ENCODE measurements around the gene PAK4.

Gene PAK4

DNA sequence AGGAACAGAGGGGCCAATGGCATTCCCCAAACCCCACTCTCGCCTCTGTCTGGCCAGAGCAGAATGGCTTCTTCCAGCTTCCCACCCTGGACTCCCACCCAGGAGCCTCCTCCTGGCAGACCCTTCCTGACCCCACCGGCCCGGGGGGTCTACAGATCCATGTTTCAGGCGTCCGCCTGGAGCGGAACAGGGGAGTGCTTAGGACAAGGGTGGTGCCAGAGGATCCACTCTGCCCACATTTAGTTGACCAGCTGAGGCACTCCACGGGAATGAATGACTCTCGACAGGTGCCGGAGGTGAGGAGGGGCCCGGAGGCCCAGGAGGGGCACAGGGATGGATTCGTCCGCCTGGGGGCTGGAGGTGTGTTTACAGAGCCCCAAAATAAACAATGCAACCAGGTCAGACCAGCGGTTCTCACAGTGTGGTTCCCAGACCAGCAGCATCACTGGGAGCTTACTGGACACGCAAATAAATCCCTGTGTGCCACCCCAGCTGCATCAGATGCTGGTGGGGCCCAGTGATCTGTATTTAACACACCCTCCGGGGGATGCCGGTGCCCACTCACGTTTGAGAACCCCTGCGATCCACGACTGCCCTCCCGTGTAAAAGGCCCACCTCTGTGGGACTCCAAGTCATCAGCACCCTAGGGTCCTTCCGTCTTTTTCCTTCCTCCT lies 56.1 kb downstream of the PAK4 start:
- TF ChIP-seq MAX (IDR thresholded peaks at IDR 0.05; ENCODE audit: low read depth, low read length) (no peak), POLR2A (IDR thresholded peaks at IDR 0.05; ENCODE audit: extremely low read depth, insufficient read length) (no peak), MYC (IDR thresholded peaks at IDR 0.05; ENCODE audit: low read depth, low read length) (no peak)
- TF ChIP-seq, protein P1, sequence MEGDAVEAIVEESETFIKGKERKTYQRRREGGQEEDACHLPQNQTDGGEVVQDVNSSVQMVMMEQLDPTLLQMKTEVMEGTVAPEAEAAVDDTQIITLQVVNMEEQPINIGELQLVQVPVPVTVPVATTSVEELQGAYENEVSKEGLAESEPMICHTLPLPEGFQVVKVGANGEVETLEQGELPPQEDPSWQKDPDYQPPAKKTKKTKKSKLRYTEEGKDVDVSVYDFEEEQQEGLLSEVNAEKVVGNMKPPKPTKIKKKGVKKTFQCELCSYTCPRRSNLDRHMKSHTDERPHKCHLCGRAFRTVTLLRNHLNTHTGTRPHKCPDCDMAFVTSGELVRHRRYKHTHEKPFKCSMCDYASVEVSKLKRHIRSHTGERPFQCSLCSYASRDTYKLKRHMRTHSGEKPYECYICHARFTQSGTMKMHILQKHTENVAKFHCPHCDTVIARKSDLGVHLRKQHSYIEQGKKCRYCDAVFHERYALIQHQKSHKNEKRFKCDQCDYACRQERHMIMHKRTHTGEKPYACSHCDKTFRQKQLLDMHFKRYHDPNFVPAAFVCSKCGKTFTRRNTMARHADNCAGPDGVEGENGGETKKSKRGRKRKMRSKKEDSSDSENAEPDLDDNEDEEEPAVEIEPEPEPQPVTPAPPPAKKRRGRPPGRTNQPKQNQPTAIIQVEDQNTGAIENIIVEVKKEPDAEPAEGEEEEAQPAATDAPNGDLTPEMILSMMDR (IDR thresholded peaks at IDR 0.05; ENCODE audit: low read depth, low read length): no peak
- H3K4me3 ChIP-seq (ENCODE audit: low read depth, low read length): no peak overlapping the region
- DNase-seq (ENCODE audit: low read depth): no peak

DNA sequence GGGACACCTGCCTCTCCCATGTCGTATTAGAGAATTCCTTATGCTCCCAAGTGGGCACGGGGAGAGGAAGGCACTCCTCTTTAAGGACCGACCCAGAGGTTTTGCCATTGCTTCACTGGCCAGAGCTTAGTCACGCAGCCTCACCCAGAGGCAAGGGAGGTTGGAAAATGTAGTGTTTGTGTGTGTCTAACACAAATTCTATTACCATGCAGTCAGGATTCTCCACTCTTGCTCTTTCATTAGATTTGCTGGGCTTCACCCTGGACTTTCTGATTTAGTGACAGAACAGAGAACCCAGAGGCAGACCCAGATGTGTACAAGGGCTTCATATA lies 56.6 kb downstream of the PAK4 start:
- no peak overlapping the region for H3K4me3 ChIP-seq (ENCODE audit: low read depth, low read length)
- TF ChIP-seq MAX (IDR thresholded peaks at IDR 0.05; ENCODE audit: low read depth, low read length): no peak
- no peak for DNase-seq (ENCODE audit: low read depth)

DNA sequence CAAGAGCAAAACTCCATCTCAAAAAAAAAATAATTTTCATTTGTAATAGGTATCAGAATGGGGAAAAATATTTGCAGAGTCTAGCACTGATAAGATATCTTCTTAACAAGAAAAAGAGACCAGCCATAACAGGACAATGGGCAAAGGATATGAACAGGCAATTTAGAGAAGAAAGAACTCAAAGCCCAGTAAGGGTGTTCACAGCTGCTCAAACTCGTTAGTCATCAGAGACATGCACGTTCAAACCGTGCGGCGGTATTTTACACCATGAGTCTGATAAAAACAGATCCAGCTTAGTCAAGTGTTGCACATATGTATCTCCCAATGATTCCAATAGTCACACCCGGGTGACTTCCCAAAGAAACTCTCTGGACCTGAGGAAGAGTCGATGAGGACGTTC lies 57.5 kb downstream of the PAK4 start:
- DNase-seq (ENCODE audit: low read depth): no peak
- H3K4me3 ChIP-seq (ENCODE audit: low read depth, low read length): no peak overlapping the region
- TF ChIP-seq MAX (IDR thresholded peaks at IDR 0.05; ENCODE audit: low read depth, low read length): no peak
- TF ChIP-seq, protein P1 (IDR thresholded peaks at IDR 0.05; ENCODE audit: low read depth, low read length): no peak
- TF ChIP-seq MYC (IDR thresholded peaks at IDR 0.05; ENCODE audit: low read depth, low read length): no peak
- no peak for TF ChIP-seq POLR2A (IDR thresholded peaks at IDR 0.05; ENCODE audit: extremely low read depth, insufficient read length)

DNA sequence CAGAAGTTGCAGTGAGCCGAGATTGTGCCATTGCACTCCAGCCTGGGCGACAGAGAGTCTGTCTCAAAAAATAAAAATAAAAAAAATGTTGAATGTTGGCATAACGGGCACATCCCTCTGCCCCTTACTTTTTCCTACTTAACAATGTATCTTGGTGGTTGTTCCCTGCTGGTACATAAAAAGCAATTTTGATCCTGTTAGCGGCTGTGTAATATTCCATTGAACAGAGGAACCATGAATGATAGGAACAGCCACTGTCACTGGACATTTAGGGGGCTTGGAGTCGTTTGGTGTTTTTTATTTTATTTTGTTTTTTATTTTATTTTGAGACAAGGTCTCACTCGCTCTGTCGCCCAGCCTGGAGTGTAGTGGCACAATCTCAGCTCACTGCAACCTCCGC lies 60.8 kb downstream of the PAK4 start:
- no peak for DNase-seq (ENCODE audit: low read depth)
- H3K4me3 ChIP-seq (ENCODE audit: low read depth, low read length): no peak overlapping the region
- TF ChIP-seq MYC (IDR thresholded peaks at IDR 0.05; ENCODE audit: low read depth, low read length): no peak
- TF ChIP-seq, protein P1 (IDR thresholded peaks at IDR 0.05; ENCODE audit: low read depth, low read length): no peak
- no peak for TF ChIP-seq POLR2A (IDR thresholded peaks at IDR 0.05; ENCODE audit: extremely low read depth, insufficient read length)

GRCh38 chr19:39187552-39187943 lies 62.0 kb downstream of the PAK4 start:
- TF ChIP-seq, protein P1 (IDR thresholded peaks at IDR 0.05; ENCODE audit: low read depth, low read length): no peak
- no peak for TF ChIP-seq MYC (IDR thresholded peaks at IDR 0.05; ENCODE audit: low read depth, low read length)
- TF ChIP-seq MAX (IDR thresholded peaks at IDR 0.05; ENCODE audit: low read depth, low read length): no peak
- no peak for TF ChIP-seq POLR2A (IDR thresholded peaks at IDR 0.05; ENCODE audit: extremely low read depth, insufficient read length)
- no peak for DNase-seq (ENCODE audit: low read depth)
- no peak overlapping the region for H3K4me3 ChIP-seq (ENCODE audit: low read depth, low read length)

DNA sequence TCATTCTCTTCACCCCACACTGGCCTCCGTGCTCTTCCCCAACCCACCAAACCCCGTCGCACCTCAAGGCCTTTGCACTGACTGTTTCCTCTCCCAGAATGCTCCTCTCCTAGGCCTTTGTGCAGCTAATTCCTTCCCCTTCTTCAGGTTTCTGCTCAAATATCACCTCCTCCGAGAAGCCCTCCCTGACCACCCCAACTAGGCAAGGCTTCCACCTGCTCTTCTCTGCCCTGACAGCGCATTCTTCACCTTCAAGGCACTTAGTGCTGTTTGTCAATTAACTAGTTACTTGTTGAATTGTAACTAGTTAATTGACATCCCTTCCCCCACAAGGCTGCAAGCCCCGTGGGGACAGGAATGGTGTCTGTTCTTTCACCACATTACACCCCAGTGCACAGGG lies 63.4 kb downstream of the PAK4 start:
- DNase-seq (ENCODE audit: low read depth): no peak
- no peak overlapping the region for H3K4me3 ChIP-seq (ENCODE audit: low read depth, low read length)
- TF ChIP-seq POLR2A (IDR thresholded peaks at IDR 0.05; ENCODE audit: extremely low read depth, insufficient read length) (no peak), MYC (IDR thresholded peaks at IDR 0.05; ENCODE audit: low read depth, low read length) (no peak), MAX (IDR thresholded peaks at IDR 0.05; ENCODE audit: low read depth, low read length) (no peak)
- TF ChIP-seq, protein P1 (IDR thresholded peaks at IDR 0.05; ENCODE audit: low read depth, low read length): no peak

Measured in NB4 (cell line).